Calu3 (cell line): ENCODE measurements around the gene SRMS. TPM values are rescaled to one million over a fixed set of nuclear protein-coding genes. Genes with fewer than 3 reads are reported as not detected.

Experiments
- BruUV-seq: library from RNA; stranded (reverse); fragments of 400-500 nt; replicated peaks from 2 replicates; lab custom pipeline; 2021; lab: Mats Ljungman, UMichigan
- CTCF ChIA-PET: fragments of 300-600 bp; sonication (Branson Sonifier 250); formaldehyde crosslinking; loops from one replicate; lab custom pipeline; 2022; ENCODE audit warnings: antibody characterized with exemption; lab: Charles Lee
- DNase-seq: peaks from one replicate; pipeline ENCODE4 v3.0.0; 2022
- H3K27ac Mint-ChIP-seq: one replicate; pipeline ENCODE4 v1.8.0; 2022; ENCODE audit warnings: mixed read lengths; ENCODE audit not compliant: unreplicated experiment
- H3K27me3 Mint-ChIP-seq: one replicate; pipeline ENCODE4 v1.8.0; 2022; ENCODE audit warnings: mixed read lengths; ENCODE audit not compliant: unreplicated experiment
- H3K36me3 Mint-ChIP-seq: one replicate; pipeline ENCODE4 v1.8.0; 2022; ENCODE audit warnings: mild to moderate bottlenecking, moderate library complexity, mixed read lengths; ENCODE audit not compliant: insufficient read depth, unreplicated experiment
- H3K4me1 Mint-ChIP-seq: one replicate; pipeline ENCODE4 v1.8.0; 2022; ENCODE audit warnings: mild to moderate bottlenecking, low read depth, mixed read lengths; ENCODE audit not compliant: unreplicated experiment
- H3K4me3 Mint-ChIP-seq: one replicate; pipeline ENCODE4 v1.8.0; 2022; ENCODE audit warnings: mild to moderate bottlenecking, low read depth, moderate library complexity, mixed read lengths; ENCODE audit not compliant: unreplicated experiment
- H3K9me3 Mint-ChIP-seq: one replicate; pipeline ENCODE4 v1.8.0; 2022; ENCODE audit warnings: low read depth, mixed read lengths; ENCODE audit not compliant: unreplicated experiment
- intact Hi-C: fragments of 100-400 bp; cut with micrococcal nuclease; formaldehyde crosslinking; loops from one replicate; pipeline ENCODE4 v1.10.0; 2022; ENCODE audit not compliant: unreplicated experiment
- total RNA-seq: library from RNA; stranded (reverse); gene quantifications from 2 replicates; pipeline ENCODE4 v1.2.3, GENCODE V29; 2022
- TF ChIP-seq, protein P1 (sequence below): fragments of 200-600 bp; IDR thresholded peaks from one replicate; pipeline ENCODE4 v1.8.0; 2022; ENCODE audit warnings: antibody characterized with exemption; ENCODE audit not compliant: unreplicated experiment

The SRMS gene
- total RNA-seq, 1 experiment from 2014 or later, result not detected

DNA sequence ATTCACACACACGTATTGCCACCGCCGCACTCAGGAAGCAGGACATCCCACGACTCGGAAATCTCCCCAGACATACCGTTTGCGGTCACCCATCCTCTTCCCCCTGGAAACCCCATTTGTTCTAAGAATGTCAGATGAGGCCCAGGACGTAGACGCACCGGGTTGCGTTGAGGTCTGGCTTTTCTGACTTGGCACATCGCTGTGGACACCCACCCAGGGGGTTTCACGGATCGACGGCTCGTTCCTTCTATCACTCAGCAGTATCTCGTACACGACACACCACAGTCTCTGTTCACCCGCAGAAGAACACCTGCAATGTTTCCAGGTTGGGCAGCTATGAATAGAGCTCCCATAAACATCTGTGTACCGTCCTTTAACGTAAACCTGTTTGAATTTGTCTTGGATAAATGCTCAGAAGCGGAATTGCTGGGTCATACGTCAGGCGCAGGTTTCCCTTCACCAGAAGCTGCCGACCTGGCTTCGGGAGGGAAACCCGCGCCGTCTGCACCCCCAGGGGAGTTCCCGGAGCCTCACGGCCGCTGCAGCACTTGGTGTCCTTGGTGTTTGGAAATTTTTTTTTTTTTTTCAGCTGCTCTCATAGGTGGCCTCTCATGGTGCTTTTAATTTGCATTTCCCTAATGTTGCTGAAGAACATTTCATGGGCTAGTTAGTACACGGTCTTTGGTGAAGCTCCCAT lies 39.3 kb downstream of the SRMS start:
- no peak overlapping the region for H3K27ac Mint-ChIP-seq
- H3K4me1 Mint-ChIP-seq, result no peaks in the 10 kb centered on the region
- peaks cover 99% of the 10 kb centered on the region for H3K27me3 Mint-ChIP-seq

DNA sequence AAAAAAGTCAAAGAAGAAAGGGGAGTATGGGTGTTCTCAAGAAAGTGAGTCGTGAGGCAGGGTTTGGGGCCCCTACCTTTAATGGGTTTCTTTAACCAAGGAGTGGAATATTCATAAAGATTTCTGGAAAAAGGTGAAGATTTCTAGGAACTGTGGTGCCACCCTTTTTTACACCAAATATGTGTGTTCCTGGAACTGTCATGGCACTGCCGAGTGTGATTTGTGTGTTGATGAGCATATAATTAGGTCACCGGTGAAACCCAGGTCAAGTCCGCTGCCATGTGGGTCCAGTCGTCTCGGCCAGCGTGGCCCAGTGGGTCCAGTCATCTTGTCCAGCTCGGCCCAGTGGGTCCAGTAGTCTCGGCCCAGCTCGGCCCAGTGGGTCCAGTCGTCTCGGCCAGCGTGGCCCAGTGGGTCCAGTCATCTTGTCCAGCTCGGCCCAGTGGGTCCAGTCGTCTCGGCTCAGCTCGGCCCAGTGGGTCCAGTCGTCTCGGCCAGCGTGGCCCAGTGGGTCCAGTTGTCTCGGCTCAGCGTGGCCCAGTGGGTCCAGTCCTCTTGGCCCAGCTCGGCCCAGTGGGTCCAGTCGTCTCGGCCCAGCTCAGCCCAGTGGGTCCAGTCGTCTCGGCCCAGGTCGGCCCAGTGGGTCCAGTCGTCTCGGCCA lies 40.3 kb downstream of the SRMS start:
- CTCF ChIA-PET, result no interaction called here
- no peak overlapping the region for H3K4me3 Mint-ChIP-seq
- peaks cover 92% of the 10 kb centered on the region for H3K27me3 Mint-ChIP-seq
- H3K27ac Mint-ChIP-seq, result no peak overlapping the region
- H3K4me1 Mint-ChIP-seq, result no peaks in the 10 kb centered on the region
- H3K36me3 Mint-ChIP-seq, result no peaks in the 10 kb centered on the region
- TF ChIP-seq, protein P1, sequence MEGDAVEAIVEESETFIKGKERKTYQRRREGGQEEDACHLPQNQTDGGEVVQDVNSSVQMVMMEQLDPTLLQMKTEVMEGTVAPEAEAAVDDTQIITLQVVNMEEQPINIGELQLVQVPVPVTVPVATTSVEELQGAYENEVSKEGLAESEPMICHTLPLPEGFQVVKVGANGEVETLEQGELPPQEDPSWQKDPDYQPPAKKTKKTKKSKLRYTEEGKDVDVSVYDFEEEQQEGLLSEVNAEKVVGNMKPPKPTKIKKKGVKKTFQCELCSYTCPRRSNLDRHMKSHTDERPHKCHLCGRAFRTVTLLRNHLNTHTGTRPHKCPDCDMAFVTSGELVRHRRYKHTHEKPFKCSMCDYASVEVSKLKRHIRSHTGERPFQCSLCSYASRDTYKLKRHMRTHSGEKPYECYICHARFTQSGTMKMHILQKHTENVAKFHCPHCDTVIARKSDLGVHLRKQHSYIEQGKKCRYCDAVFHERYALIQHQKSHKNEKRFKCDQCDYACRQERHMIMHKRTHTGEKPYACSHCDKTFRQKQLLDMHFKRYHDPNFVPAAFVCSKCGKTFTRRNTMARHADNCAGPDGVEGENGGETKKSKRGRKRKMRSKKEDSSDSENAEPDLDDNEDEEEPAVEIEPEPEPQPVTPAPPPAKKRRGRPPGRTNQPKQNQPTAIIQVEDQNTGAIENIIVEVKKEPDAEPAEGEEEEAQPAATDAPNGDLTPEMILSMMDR, result no peak
- intact Hi-C loops, result no loop called here
- H3K9me3 Mint-ChIP-seq, result peaks cover 6% of the 10 kb centered on the region
- no TSS peak for BruUV-seq
- no peak for DNase-seq

More for the DNA sequence above, 39.3 kb downstream of the SRMS start:
- Mint-ChIP-seq H3K9me3 (peaks cover 6% of the 10 kb centered on the region), H3K4me3 (no peak overlapping the region), H3K36me3 (no peaks in the 10 kb centered on the region)
- no TSS peak for BruUV-seq
- TF ChIP-seq, protein P1, result no peak
- intact Hi-C loops, result no loop called here
- CTCF ChIA-PET, result interaction anchor here (0.6 to 0.7 kb wide), 3 partner anchors 15 to 1859 kb away, joined by 4 to 5 read pairs (median 5); no protein-coding TSS in a partner anchor
- no peak for DNase-seq

DNA sequence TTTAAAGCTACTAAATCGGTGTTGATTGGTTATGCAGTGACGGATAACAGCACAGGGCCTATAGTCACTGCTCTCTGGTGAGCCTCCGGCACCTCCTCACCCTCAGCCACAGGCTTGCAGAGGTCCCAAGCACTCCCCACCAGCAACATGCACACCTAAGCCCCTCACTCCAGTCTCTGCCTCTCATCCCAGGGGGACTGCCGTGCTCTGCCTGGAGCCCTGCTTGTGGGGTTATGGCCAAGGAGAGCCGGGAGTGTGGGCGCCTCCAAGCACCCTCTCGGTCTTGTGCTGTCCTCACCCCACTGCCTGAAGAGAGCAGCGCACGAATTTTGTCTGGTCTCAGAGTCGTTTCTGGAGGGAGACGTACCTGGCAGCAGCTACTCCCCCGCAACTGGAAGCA lies 41.8 kb downstream of the SRMS start:
- Mint-ChIP-seq H3K36me3 (no peaks in the 10 kb centered on the region), H3K27ac (no peak overlapping the region), H3K4me3 (no peak overlapping the region), H3K4me1 (no peaks in the 10 kb centered on the region), H3K27me3 (peaks cover 78% of the 10 kb centered on the region), H3K9me3 (peaks cover 4% of the 10 kb centered on the region)
- TF ChIP-seq, protein P1, result no peak
- CTCF ChIA-PET, result interaction anchor here (1.1 kb wide), 1 partner anchor 12 kb away, joined by 3 read pairs; no protein-coding TSS in a partner anchor
- no TSS peak for BruUV-seq
- DNase-seq, result no peak
- intact Hi-C loops, result no loop called here

DNA sequence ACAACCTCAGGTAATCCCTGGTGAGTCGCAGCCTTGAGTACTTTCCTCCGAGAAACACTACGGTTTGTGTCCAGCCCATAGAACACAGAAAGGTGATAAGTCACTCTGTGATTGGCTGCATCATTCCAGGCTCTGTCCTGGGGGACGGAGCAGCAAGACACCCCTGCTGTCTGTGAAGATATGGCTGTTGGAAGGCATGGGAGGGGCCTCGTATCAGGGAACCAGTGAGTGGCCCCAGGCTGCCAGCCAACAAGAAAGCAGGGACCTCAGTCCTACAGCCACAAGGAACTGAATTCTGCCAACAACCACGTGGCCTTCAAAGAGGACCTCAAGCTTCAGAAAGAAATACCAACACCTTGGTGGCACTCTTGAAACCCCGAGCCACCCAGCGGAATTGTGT lies 42.3 kb downstream of the SRMS start:
- no peak overlapping the region for H3K4me3 Mint-ChIP-seq
- H3K27me3 Mint-ChIP-seq, result peaks cover 74% of the 10 kb centered on the region
- intact Hi-C loops, result no loop called here
- CTCF ChIA-PET, result interaction anchor here (1.1 kb wide), 1 partner anchor 11 kb away, joined by 3 read pairs; no protein-coding TSS in a partner anchor
- H3K9me3 Mint-ChIP-seq, result peaks cover 4% of the 10 kb centered on the region
- TF ChIP-seq, protein P1, result no peak
- peaks cover under 1% of the 10 kb centered on the region for H3K36me3 Mint-ChIP-seq
- no peak for DNase-seq
- no peaks in the 10 kb centered on the region for H3K4me1 Mint-ChIP-seq
- H3K27ac Mint-ChIP-seq, result no peak overlapping the region
- no TSS peak for BruUV-seq
